ENCODE results near the gene SPP1. TPM values are rescaled to one million over a fixed set of nuclear protein-coding genes. Genes with fewer than 3 reads are reported as not detected.

Gene SPP1
- total RNA-seq, 2 donors from 2014 or later = 0.31 to 8.8 TPM

DNA sequence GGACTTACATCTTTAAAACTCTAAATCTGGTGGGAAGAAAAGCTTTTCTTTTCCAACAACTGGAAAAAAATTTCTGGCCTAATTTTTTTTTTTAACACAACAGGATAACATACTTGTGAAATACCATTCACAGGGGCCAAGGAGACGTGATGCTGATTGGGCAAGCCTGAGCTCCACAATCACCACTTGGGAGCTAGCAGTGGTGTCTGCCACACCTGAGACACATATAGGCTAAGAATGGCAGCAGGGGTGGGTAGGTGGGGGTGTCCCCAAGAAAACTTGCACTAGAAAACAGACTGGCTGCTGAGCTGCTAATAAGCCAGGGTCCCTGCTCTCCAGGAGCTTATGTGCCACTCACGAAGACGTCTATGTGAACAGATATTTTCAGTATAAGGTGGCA lies 26.4 kb downstream of the SPP1 start:
- no peak overlapping the region for H3K4me3 Mint-ChIP-seq
- H3K27ac Mint-ChIP-seq = no peak overlapping the region
- TF ChIP-seq, protein P1, sequence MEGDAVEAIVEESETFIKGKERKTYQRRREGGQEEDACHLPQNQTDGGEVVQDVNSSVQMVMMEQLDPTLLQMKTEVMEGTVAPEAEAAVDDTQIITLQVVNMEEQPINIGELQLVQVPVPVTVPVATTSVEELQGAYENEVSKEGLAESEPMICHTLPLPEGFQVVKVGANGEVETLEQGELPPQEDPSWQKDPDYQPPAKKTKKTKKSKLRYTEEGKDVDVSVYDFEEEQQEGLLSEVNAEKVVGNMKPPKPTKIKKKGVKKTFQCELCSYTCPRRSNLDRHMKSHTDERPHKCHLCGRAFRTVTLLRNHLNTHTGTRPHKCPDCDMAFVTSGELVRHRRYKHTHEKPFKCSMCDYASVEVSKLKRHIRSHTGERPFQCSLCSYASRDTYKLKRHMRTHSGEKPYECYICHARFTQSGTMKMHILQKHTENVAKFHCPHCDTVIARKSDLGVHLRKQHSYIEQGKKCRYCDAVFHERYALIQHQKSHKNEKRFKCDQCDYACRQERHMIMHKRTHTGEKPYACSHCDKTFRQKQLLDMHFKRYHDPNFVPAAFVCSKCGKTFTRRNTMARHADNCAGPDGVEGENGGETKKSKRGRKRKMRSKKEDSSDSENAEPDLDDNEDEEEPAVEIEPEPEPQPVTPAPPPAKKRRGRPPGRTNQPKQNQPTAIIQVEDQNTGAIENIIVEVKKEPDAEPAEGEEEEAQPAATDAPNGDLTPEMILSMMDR (conservative IDR thresholded peaks at IDR 0.05) = no peak
- Histone ChIP-seq H3K27ac (ENCODE audit: low read depth, low read length) (no peak overlapping the region), H3K4me3 (ENCODE audit: low read length) (no peak overlapping the region), H3K36me3 (ENCODE audit: control insufficient read depth, insufficient read depth, low read length) (no peaks in the 10 kb centered on the region), H3K9me3 (ENCODE audit: control insufficient read depth, low read length) (no peaks in the 10 kb centered on the region), H3K4me1 (ENCODE audit: control insufficient read depth, insufficient read depth, low read length) (no peaks in the 10 kb centered on the region), H3K27me3 (ENCODE audit: control insufficient read depth, insufficient read depth, low read length, poor library complexity, severe bottlenecking) (no peaks in the 10 kb centered on the region), H3K9ac (ENCODE audit: extremely low read depth, low read length, poor library complexity, severe bottlenecking) (no peak overlapping the region)
- WGBS, 2 experiments (ENCODE audit: insufficient coverage in 1 of 2, insufficient read length in 1 of 2) = 76 to 90% methylated on average over 2 to 3 of the region's 3 CpGs
- H3K4me1 Mint-ChIP-seq = peaks cover 9% of the 10 kb centered on the region
- no peaks in the 10 kb centered on the region for H3K9me3 Mint-ChIP-seq
- no peaks in the 10 kb centered on the region for H3K36me3 Mint-ChIP-seq (ENCODE audit: low read depth)
- H3K27me3 Mint-ChIP-seq (ENCODE audit: insufficient read depth) = peaks cover 25% of the 10 kb centered on the region
- DNase-seq = peak; percentile 58

DNA sequence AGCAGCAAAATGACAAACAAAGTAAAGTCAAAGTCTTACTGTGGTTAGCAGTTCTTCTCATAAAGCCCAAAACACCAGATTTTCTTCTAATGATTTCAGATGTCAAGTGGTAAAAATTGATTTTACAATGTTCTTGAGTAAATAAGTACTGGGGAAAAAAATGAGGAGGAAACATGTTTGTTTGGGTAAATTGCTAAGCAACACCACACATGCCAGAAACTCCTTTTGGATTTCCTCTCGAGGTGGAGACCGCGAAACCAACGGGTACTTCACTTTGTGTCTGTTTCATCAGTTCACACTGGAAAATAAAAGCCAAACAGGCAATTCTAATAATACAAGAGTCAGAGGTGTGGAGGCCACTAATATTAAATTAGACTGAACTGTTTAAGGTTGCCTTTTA lies 27.3 kb downstream of the SPP1 start:
- H3K4me1 Mint-ChIP-seq = peaks cover 9% of the 10 kb centered on the region
- Histone ChIP-seq H3K36me3 (ENCODE audit: control insufficient read depth, insufficient read depth, low read length) (no peaks in the 10 kb centered on the region), H3K9ac (ENCODE audit: extremely low read depth, low read length, poor library complexity, severe bottlenecking) (no peak overlapping the region), H3K9me3 (ENCODE audit: control insufficient read depth, low read length) (no peaks in the 10 kb centered on the region), H3K27me3 (ENCODE audit: control insufficient read depth, insufficient read depth, low read length, poor library complexity, severe bottlenecking) (no peaks in the 10 kb centered on the region), H3K4me3 (ENCODE audit: low read length) (no peak overlapping the region), H3K4me1 (ENCODE audit: control insufficient read depth, insufficient read depth, low read length) (no peaks in the 10 kb centered on the region), H3K27ac (ENCODE audit: low read depth, low read length) (no peak overlapping the region)
- no peak overlapping the region for H3K4me3 Mint-ChIP-seq
- no peak overlapping the region for H3K27ac Mint-ChIP-seq
- TF ChIP-seq, protein P1 (conservative IDR thresholded peaks at IDR 0.05) = no peak
- WGBS, 2 experiments (ENCODE audit: insufficient coverage in 1 of 2, insufficient read length in 1 of 2) = 94 to 100% methylated on average over 4 of the region's 4 CpGs
- no peak for DNase-seq
- peaks cover 25% of the 10 kb centered on the region for H3K27me3 Mint-ChIP-seq (ENCODE audit: insufficient read depth)
- no peaks in the 10 kb centered on the region for H3K9me3 Mint-ChIP-seq
- no peaks in the 10 kb centered on the region for H3K36me3 Mint-ChIP-seq (ENCODE audit: low read depth)

DNA sequence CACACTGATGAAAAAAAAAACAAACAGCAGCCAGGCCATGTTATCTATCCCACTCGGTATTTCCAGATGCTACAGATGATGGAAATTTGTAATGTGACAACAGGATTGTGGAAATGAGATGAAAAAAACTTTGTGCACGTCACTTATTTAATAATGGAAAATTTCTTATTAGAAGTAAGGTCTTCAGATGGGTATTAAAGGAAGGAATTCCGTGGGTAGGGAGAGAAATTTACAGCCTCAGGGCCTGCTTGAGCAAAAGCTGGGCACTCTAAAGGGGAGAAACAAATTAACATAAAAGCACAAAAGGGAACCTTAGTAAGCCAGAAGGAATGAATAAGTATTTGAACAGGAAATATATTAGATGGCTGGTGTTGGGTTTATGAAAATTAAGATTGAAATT lies 27.7 kb downstream of the SPP1 start:
- no peak for DNase-seq
- Histone ChIP-seq H3K9me3 (ENCODE audit: control insufficient read depth, low read length) (no peaks in the 10 kb centered on the region), H3K36me3 (ENCODE audit: control insufficient read depth, insufficient read depth, low read length) (no peaks in the 10 kb centered on the region), H3K27me3 (ENCODE audit: control insufficient read depth, insufficient read depth, low read length, poor library complexity, severe bottlenecking) (no peaks in the 10 kb centered on the region), H3K4me1 (ENCODE audit: control insufficient read depth, insufficient read depth, low read length) (no peaks in the 10 kb centered on the region), H3K9ac (ENCODE audit: extremely low read depth, low read length, poor library complexity, severe bottlenecking) (no peak overlapping the region), H3K27ac (ENCODE audit: low read depth, low read length) (no peak overlapping the region), H3K4me3 (ENCODE audit: low read length) (no peak overlapping the region)
- no peaks in the 10 kb centered on the region for H3K9me3 Mint-ChIP-seq
- H3K27ac Mint-ChIP-seq = no peak overlapping the region
- H3K4me1 Mint-ChIP-seq = peaks cover 9% of the 10 kb centered on the region
- TF ChIP-seq, protein P1 (conservative IDR thresholded peaks at IDR 0.05) = no peak
- no peaks in the 10 kb centered on the region for H3K36me3 Mint-ChIP-seq (ENCODE audit: low read depth)
- peaks cover 25% of the 10 kb centered on the region for H3K27me3 Mint-ChIP-seq (ENCODE audit: insufficient read depth)
- H3K4me3 Mint-ChIP-seq = no peak overlapping the region
- WGBS, 2 experiments (ENCODE audit: insufficient coverage in 1 of 2, insufficient read length in 1 of 2) = 64 to 79% methylated on average over 2 to 3 of the region's 3 CpGs

Measured in endodermal cell (in vitro differentiated cells).